ENCODE results near the gene CCAR1.
"Not testable (repeated sequence)": the region's sequence is repeated elsewhere in the genome, so short reads cannot be mapped to it uniquely, and the experiment has no call there.

The CCAR1 gene

DNA sequence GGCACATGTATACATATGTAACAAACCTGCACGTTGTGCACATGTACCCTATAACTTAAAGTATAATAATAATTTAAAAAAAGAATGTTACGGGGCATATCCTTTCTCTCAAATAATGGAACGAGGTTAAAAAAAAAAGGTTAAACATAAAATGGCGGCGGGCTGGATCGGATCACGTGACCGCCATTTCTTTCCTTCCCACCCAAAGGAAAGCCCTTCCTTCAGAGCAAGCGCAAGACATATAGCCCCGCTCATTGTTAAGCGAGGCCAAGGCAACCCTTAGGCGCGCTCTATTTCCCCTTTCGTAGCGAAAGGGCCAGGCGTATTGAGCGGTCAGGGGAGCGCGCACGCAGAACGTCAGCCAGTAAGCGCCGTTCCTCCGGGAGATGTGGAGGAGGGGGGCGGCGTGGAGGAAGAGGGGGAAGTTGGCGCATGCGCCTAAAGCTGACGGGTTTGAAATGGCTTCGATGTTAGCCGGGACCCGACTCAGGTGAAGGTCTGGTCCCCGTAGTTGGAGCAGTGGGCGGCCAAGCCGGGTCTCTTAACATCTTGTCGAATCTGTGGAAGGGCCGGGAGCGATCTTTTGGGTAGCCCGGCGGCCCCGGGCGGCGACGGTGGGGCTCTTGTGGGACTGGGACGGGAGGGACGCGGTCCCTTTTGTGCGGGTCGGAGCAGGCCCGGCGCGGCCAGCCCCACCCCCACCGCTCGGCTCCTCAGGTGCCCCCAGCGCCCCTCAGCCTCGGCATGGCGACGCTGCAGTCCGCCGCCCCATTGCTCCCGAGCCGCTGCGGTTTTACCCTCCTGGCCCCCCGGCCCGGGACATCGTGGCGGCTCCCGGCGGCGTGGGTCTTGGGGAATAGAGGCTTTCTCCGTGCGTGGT lies at the start of gene CCAR1:
TSS of gene CCAR1 (plus strand) at position 447 of the 880 bp plus-strand sequence. CDS start 1,266 bp downstream, outside the sequence.
- peak; percentile 99 for DNase-seq

GRCh38 chr10:68684413-68684812 lies 36.6 kb upstream of the CCAR1 start:
- DNase-seq, result no peak

- DNase-seq, result no peak
Observed at GRCh38 chr10:68696018-68696417, 25.0 kb upstream of the CCAR1 start.

GRCh38 chr10:68697106-68697505 lies 23.9 kb upstream of the CCAR1 start:
- DNase-seq, result no peak

DNA sequence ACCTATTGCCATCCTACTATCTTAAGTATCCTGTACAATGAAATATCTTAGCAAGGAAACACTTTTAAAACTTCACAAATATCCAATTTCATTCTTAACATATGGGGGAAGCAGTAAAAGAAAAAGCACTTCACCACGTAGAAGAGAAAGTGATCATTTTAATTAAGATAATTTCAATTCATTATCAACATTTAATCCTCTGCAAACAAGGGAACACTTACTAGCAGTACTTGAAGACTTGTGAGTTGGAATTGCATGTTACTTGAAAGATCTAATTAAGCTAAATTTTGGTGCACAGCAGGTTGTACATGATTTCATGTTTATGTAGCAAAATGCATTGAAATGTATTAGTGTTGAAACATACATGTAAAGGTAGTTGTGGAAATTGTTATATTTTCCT lies 20.8 kb upstream of the CCAR1 start:
- no peak for DNase-seq

- DNase-seq, result no peak
Observed at GRCh38 chr10:68705548-68705947, 15.5 kb upstream of the CCAR1 start.

DNA sequence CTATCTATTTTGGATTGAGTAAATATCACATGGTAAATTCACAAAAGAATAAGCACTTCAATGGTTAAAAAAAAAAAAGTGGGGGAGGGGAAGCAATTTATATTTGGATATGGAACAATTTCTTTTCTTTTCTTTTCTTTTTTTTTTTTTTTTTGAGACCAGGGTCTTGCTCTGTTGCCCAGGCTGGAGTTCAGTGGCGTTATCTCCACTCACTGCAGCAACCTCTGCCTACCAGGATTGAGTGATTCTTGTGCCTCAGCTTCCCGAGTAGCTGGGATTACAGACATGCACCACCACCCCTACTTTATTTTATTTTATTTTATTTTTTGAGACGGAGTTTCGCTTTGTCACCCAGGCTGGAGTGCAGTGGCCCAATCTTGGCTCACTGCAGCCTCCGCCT lies 12.1 kb upstream of the CCAR1 start:
- DNase-seq, result not testable (repeated sequence)

GRCh38 chr10:68713065-68713464 lies 8.0 kb upstream of the CCAR1 start:
- DNase-seq, result not testable (repeated sequence)

DNA sequence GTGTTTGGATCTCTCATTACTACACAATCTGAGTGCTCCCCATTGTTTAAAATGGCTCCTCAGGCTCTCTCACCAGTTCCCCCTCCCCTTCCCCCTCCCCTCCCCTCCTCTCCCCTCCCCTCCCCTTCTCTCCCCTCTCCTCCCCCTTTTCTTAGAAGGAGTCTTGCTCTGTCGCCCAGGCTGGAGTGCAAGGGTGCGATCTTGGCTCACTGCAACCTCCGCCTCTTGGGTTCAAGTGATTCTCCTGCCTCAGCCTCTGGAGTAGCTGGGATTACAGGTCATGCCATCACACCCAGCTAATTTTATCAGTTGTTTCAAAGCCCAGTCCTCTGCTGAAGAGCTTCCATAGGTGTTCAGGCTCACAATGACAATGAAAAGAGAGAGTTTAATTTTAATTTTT lies 3.6 kb upstream of the CCAR1 start:
- DNase-seq, result no peak

DNA sequence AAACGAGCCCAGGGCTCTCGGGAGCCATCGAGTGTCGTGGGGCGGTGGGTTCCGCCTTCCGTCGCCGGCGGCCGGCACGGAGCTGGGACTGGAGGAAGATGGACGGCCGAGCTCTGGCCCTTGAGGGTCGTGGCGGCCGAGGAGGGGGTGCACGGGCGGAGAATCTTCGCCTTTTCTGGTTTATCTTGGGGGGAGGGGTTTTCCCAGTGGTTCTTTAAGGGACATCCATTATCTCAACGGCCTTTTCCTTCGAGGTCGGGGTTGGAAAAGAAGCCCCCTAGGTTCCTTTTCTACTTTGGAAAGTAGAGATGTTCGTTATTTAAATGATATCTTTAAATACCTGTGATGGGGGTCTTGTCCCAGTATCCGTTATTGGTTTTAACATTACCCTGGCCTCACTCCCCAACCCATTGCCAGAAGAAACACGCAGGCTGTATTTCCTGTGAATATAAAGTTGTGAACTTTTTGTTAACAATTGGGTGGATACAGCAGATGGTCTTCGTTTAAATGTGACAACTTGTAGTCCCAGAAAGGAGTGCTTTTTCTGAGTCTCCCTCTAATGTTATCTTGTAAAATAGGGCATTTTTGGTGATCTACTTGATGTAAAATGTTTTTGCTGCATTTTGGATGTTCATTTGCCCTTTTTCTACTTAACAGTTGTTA lies 765 bp downstream of the CCAR1 start:
- DNase-seq, result peak; percentile 45

DNA sequence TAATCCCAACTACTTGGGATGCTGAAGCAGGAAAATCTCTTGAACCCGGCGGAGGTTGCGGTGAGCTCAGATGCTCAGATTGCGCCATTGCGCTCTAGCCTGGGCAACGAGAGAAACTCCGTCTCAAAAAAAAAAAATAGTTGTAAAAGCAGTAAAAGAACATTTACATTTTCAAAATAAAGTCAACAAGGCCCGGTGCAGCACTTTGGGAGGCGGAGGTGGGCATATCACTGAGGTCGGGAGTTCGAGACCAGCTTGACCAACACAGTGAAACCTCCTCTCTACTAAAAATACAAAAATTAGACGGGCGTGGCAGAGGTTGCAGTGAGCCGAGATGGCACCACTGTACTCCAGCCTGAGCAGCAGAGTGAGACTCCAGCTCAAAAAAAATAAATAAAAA lies 4.0 kb downstream of the CCAR1 start:
- DNase-seq, result no peak

DNA sequence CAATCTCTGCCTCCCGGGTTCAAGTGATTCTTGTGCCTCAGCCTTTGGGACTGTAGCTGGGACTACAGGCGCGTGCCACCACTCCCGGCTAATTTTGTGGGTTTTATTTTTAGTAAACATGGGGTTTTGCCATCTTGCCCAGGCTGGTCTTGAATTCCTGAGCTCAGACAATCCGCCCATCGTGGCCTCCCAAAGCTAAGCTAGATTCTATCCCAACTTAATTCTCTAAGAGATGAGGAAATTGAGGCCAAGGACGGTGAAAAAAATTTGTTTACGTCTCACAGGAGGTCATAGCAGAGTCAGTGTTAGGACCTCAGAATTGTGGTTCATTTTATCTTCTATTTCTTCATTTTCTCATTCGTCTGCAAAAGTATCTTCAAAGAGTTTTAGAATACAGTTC lies 6.1 kb downstream of the CCAR1 start:
- no peak for DNase-seq

- DNase-seq, result no peak
Observed at GRCh38 chr10:68732651-68733050, 11.6 kb downstream of the CCAR1 start.

- no peak for DNase-seq
Observed at GRCh38 chr10:68734349-68734748, 13.3 kb downstream of the CCAR1 start.

DNA sequence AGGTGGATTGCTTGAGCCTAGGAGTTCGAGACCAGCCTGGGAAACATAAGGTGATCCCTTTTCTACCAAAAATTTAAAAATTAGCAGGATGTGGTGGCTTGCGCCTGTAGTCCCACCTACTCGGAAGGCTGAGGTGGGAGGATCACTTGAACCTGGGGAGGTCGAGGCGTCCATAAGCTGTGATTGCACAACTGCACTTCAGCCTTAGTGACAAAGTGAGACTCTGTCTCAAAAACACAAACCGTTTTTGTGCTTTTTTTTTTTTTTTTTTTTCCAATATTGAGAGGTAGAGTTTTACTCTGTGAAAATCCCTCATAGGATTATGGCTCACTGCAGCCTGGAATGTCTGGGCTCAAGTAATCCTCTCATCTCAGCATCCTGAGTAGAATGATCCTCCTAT lies 14.1 kb downstream of the CCAR1 start:
- DNase-seq, result no peak

- not testable (repeated sequence) for DNase-seq
Observed at GRCh38 chr10:68735739-68736138, 14.7 kb downstream of the CCAR1 start.

DNA sequence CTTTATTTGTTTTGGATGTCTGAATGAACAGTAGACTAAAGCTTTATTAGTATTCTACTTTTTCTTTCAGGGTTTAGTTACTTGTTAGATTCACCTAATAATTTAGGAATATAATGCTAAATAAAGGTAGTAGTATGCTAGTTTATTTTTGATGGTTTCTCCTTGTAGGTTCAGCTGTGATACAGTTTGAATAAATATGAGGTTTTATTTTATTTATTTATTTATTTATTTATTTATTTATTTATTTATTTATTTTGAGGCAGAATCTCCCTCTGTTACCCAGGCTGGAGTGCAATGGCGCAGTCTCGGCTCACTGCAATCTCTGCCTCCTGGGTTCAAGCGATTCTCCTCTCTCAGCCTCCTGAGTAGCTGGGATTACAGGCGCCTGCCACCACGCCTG lies 19.6 kb downstream of the CCAR1 start:
- DNase-seq, result not testable (repeated sequence)

- DNase-seq, result no peak
Observed at GRCh38 chr10:68742397-68742796, 21.4 kb downstream of the CCAR1 start.

DNA sequence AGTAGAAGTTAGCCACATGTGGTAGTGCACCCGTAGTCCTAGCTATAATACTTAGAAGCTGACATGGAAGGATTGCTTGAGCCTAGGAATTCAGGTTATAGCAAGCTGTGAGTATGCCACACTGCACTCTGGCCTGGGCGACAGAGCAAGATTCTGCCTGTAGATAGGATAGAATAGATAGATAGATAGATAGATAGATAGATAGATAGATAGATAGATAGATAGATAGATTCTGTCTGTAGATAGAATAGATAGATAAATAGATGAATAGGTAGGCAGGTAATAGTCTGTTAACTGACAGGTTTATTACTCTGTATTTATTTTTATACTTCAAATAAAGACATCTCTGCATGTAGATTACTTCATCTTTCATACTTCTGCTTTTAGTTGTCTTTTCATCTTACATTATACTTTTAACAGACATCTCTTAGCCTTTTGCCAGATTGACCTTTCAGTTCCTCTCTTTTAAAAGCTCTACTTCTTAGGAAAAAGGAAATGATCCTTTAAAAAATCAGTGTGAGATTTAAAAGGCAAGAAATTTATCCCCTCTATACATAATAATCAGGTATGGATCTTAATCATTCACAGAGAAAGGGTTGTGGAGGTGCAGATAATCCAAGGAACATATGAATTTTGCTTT lies 31.8 kb downstream of the CCAR1 start:
- no peak for DNase-seq

DNA sequence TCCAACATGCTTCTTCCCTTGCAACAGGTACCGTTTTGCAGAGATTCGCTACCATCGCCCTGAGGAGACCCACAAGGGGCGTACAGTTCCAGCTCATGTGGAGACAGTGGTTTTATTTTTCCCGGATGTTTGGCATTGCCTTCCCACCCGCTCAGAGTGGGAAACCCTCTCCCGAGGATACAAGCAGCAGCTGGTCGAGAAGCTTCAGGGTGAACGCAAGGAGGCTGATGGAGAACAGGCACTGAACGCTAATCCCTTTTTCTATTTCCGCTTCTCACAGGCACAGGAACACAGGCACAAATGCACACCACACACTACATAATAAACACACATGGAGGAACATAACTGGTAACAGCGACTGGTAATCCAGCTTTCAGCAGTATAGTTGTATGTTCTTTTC lies 35.2 kb downstream of the CCAR1 start:
- no peak for DNase-seq

GRCh38 chr10:68756766-68757165 lies 35.7 kb downstream of the CCAR1 start:
- DNase-seq, result no peak

GRCh38 chr10:68759223-68759863 lies 38.3 kb downstream of the CCAR1 start:
- no peak for DNase-seq

DNA sequence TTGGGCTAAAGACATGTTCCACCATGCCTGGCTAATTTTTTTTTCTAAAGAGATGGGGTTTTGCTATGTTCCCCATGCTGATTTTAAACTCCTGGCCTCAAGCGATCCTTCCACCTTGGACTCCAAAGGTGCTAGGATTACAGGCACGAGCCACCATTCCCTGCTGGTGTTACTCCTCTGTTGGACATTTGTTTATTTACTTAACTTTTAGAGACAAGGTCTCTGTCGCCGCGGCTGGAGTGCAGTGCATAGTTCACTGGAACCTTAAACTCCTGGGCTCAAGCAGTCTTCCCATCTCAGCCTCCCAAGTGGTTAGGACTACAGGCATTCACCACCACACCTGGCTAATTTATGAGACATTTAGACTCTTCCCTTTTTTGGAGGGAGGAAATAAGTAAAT lies 38.9 kb downstream of the CCAR1 start:
- DNase-seq, result no peak
